ENCODE measurements around the gene ROBO1. TPM values are rescaled to one million over a fixed set of nuclear protein-coding genes. Genes with fewer than 3 reads are reported as not detected.

The ROBO1 gene
- total and polyA plus RNA-seq, 3 experiments from 2014 or later, result 0.54 to 0.59 (median 0.55) TPM

DNA sequence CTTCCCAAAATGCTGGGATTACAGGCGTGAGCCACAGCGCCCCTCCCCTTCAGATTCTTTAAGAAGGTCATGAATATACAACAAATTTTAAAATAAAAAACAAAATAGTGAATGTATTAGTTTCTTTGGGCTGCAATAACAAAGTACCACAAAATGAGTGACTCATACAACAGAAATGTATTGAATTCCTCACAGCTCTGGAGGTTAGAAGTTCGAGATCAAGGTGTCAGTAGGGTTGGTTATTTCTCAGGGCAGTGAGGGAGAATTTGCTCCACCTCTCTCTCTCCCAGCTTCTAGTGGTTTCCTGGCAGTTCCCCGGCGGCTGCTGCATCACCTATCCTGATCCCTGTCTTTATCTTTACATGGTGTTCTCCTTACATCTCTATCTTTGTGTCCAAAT, 804.0 kb downstream of the ROBO1 start:
- no peaks in the 10 kb centered on the region for H3K36me3 Mint-ChIP-seq
- Histone ChIP-seq H3K27me3 (ENCODE audit: insufficient read depth, low read length, poor library complexity, severe bottlenecking) (no peaks in the 10 kb centered on the region), H3K4me3 (ENCODE audit: low read length) (no peak overlapping the region), H3K27ac (ENCODE audit: low read depth, low read length) (no peak overlapping the region), H3K36me3 (ENCODE audit: insufficient read depth, low read length) (no peaks in the 10 kb centered on the region), H3K9me3 (ENCODE audit: low read length) (no peaks in the 10 kb centered on the region), H3K4me1 (ENCODE audit: insufficient read depth, low read length) (no peaks in the 10 kb centered on the region)
- peaks cover 12 to 31% (median 21%) of the 10 kb centered on the region in 5 donors for H3K9me3 Mint-ChIP-seq
- no peak overlapping the region for H3K4me3 Mint-ChIP-seq
- DNase-seq, result no peak
- no peaks in the 10 kb centered on the region for H3K27me3 Mint-ChIP-seq
- ChIA-PET CTCF (no interaction called here), POLR2A (no interaction called here)
- H3K4me1 Mint-ChIP-seq, result no peaks in the 10 kb centered on the region
- no peak overlapping the region for H3K27ac Mint-ChIP-seq

DNA sequence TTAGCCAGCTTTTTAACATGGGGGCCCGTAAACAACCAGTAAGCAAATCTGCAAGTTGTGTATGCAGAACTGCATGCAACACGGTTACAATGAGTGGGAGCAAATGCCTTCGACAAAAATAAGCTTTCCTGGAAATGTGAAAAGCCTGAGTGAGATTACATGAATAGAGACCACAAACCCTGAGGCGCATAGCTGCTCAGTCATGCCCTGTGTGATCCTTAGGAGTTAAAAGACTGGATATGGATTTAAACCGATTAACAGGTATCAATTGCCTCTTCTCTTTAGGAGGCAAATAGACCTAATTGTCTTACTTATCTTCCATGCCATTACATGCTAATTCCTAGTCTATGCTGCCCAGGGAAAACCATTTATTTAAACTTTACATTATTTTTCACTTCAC, 810.3 kb downstream of the ROBO1 start:
- no peaks in the 10 kb centered on the region for H3K4me1 Mint-ChIP-seq
- Histone ChIP-seq H3K27ac (ENCODE audit: low read depth, low read length) (no peak overlapping the region), H3K4me3 (ENCODE audit: low read length) (no peak overlapping the region), H3K36me3 (ENCODE audit: insufficient read depth, low read length) (no peaks in the 10 kb centered on the region), H3K27me3 (ENCODE audit: insufficient read depth, low read length, poor library complexity, severe bottlenecking) (no peaks in the 10 kb centered on the region), H3K9me3 (ENCODE audit: low read length) (no peaks in the 10 kb centered on the region), H3K4me1 (ENCODE audit: insufficient read depth, low read length) (no peaks in the 10 kb centered on the region)
- CTCF ChIA-PET, result no interaction called here
- H3K27me3 Mint-ChIP-seq, result no peaks in the 10 kb centered on the region
- POLR2A ChIA-PET, result no interaction called here
- no peak for DNase-seq
- H3K4me3 Mint-ChIP-seq, result no peak overlapping the region
- no peak overlapping the region for H3K27ac Mint-ChIP-seq
- H3K9me3 Mint-ChIP-seq, result peaks cover 3 to 26% (median 9%) of the 10 kb centered on the region in 5 donors
- H3K36me3 Mint-ChIP-seq, result no peaks in the 10 kb centered on the region

DNA sequence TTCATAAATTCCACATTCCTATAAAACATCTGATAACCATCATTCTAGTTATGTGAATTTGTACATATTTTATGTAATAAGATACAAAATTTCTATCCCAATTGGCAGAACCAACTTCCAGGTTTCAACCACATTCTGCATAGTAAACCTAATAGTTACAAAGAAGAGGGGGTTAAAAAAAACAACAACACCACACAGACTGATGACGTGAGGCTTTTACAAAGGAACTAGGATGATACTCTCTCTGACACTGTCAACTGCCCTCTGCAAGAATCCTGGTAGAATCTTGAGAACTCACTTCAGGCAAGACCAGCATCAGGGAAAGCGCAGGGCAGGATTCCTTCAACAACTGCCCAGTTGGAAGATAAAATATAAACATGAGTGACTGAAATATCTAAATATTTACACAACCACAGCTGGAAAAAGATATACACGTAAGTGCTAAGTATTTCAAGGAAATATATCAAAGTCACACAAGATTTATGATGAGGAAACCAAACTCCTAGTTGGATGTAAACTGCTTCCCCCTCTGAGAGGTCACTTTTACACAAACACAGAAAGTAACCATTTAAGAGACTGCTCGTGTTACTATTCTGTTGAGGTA, 816.4 kb downstream of the ROBO1 start:
- POLR2A ChIA-PET, result no interaction called here
- Histone ChIP-seq H3K36me3 (ENCODE audit: insufficient read depth, low read length) (no peaks in the 10 kb centered on the region), H3K4me1 (ENCODE audit: insufficient read depth, low read length) (no peaks in the 10 kb centered on the region), H3K4me3 (ENCODE audit: low read length) (no peak overlapping the region), H3K27ac (ENCODE audit: low read depth, low read length) (no peak overlapping the region), H3K9me3 (ENCODE audit: low read length) (no peaks in the 10 kb centered on the region), H3K27me3 (ENCODE audit: insufficient read depth, low read length, poor library complexity, severe bottlenecking) (no peaks in the 10 kb centered on the region)
- no peaks in the 10 kb centered on the region for H3K36me3 Mint-ChIP-seq
- no peak for DNase-seq
- H3K4me3 Mint-ChIP-seq, result no peak overlapping the region
- peaks cover 5 to 16% (median 12%) of the 10 kb centered on the region in 5 donors for H3K9me3 Mint-ChIP-seq
- no peaks in the 10 kb centered on the region for H3K4me1 Mint-ChIP-seq
- H3K27ac Mint-ChIP-seq, result no peak overlapping the region
- no peaks in the 10 kb centered on the region for H3K27me3 Mint-ChIP-seq
- CTCF ChIA-PET, result no interaction called here

DNA sequence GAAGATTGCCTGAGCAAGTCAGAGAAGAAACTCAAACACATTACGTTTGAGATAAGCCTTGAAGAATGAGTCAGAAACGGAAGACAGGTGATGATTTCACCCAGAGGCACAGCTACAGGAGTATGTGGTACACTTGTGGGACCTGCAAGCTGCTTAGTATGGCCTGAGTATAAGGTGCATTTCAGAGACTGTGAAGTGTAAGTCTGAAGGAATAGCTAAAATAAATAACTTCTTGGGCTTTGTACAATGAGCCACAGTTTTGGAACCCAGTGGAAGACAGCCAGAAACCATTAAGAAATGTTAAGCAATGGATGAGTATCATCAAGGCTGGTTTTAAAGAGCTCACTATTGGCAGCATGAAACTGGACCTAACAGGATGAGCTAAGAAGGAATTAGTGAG, 826.2 kb downstream of the ROBO1 start:
- peaks cover 6 to 21% (median 10%) of the 10 kb centered on the region in 5 donors for H3K9me3 Mint-ChIP-seq
- H3K27me3 Mint-ChIP-seq, result no peaks in the 10 kb centered on the region
- H3K27ac Mint-ChIP-seq, result no peak overlapping the region
- Histone ChIP-seq H3K27ac (ENCODE audit: low read depth, low read length) (no peak overlapping the region), H3K27me3 (ENCODE audit: insufficient read depth, low read length, poor library complexity, severe bottlenecking) (no peaks in the 10 kb centered on the region), H3K36me3 (ENCODE audit: insufficient read depth, low read length) (no peaks in the 10 kb centered on the region), H3K4me3 (ENCODE audit: low read length) (no peak overlapping the region), H3K9me3 (ENCODE audit: low read length) (no peaks in the 10 kb centered on the region), H3K4me1 (ENCODE audit: insufficient read depth, low read length) (no peaks in the 10 kb centered on the region)
- no peaks in the 10 kb centered on the region for H3K4me1 Mint-ChIP-seq
- no peak for DNase-seq
- H3K4me3 Mint-ChIP-seq, result no peak overlapping the region
- H3K36me3 Mint-ChIP-seq, result no peaks in the 10 kb centered on the region
- ChIA-PET CTCF (no interaction called here), POLR2A (no interaction called here)

DNA sequence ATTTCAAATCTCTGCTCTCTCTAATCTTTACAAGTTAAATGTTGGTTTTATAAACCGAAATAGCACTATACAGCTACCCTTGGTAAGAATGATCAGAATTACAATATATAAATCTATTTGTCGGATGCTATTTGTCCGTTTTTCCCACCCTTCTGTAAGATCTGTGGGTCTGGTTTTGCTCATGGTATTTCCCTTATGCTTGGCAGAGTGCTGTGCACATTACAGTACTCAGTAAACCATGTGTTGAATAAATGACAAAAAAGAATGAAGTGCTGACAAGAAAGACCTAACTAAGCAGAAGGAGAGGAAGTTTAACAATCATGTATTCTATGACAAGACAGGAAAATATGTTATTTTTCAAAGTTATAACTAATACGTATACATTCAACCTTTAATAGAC, 827.2 kb downstream of the ROBO1 start:
- no peaks in the 10 kb centered on the region for H3K27me3 ChIP-seq (ENCODE audit: insufficient read depth, low read length, poor library complexity, severe bottlenecking)
- H3K27ac ChIP-seq (ENCODE audit: low read depth, low read length), result no peak overlapping the region
- CTCF ChIA-PET, result no interaction called here
- Mint-ChIP-seq H3K4me3 (no peak overlapping the region), H3K27ac (no peak overlapping the region), H3K27me3 (no peaks in the 10 kb centered on the region), H3K4me1 (no peaks in the 10 kb centered on the region), H3K36me3 (no peaks in the 10 kb centered on the region), H3K9me3 (peaks cover 8 to 16% (median 9%) of the 10 kb centered on the region in 5 donors)
- DNase-seq, result no peak
- no peaks in the 10 kb centered on the region for H3K36me3 ChIP-seq (ENCODE audit: insufficient read depth, low read length)
- H3K9me3 ChIP-seq (ENCODE audit: low read length), result no peaks in the 10 kb centered on the region
- no peaks in the 10 kb centered on the region for H3K4me1 ChIP-seq (ENCODE audit: insufficient read depth, low read length)
- H3K4me3 ChIP-seq (ENCODE audit: low read length), result no peak overlapping the region
- POLR2A ChIA-PET, result no interaction called here

DNA sequence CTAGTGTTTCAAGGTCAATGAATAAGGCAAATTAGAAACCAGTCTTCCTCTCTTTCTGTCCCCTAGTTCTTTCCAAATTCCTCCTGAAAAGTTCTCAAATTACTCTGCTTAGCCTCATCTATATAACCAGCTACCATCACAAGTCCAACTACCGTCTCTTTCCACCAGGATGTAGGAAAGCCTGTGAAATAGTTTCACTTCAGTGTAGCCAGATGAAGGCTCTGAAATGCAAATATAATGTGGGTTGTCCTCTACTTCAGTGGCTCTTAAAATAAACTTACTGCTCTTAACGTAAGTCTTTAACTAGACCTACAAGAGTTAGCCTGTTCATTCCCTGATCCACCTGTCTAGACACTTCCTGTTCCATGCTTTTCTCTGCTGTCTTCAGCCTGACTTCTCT, 827.7 kb downstream of the ROBO1 start:
- H3K36me3 ChIP-seq (ENCODE audit: insufficient read depth, low read length), result no peaks in the 10 kb centered on the region
- H3K9me3 Mint-ChIP-seq, result peaks cover 7 to 16% (median 9%) of the 10 kb centered on the region in 5 donors
- POLR2A ChIA-PET, result no interaction called here
- H3K9me3 ChIP-seq (ENCODE audit: low read length), result no peaks in the 10 kb centered on the region
- H3K4me3 Mint-ChIP-seq, result no peak overlapping the region
- no peaks in the 10 kb centered on the region for H3K36me3 Mint-ChIP-seq
- CTCF ChIA-PET, result no interaction called here
- H3K4me1 Mint-ChIP-seq, result no peaks in the 10 kb centered on the region
- no peak overlapping the region for H3K4me3 ChIP-seq (ENCODE audit: low read length)
- no peak overlapping the region for H3K27ac ChIP-seq (ENCODE audit: low read depth, low read length)
- no peaks in the 10 kb centered on the region for H3K4me1 ChIP-seq (ENCODE audit: insufficient read depth, low read length)
- H3K27ac Mint-ChIP-seq, result no peak overlapping the region
- no peak for DNase-seq
- no peaks in the 10 kb centered on the region for H3K27me3 ChIP-seq (ENCODE audit: insufficient read depth, low read length, poor library complexity, severe bottlenecking)
- no peaks in the 10 kb centered on the region for H3K27me3 Mint-ChIP-seq

DNA sequence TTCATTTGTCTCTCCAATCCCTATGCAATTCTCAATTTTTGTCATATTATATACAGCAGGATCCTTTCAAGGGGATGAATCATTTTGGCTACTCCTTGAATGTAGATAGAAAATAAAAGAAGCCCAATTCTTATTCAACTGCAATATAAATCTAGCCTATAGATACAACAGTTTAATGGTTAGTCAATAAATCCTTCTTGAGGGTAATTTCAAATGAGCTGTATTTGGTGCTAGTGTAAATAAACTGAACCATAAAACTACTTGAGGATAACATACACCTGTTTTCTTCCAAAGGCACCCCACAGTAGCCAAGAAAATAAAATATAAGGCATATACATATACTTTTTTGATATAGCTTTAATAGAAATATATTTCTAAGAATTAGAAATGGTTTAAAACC, 830.3 kb downstream of the ROBO1 start:
- CTCF ChIA-PET, result no interaction called here
- H3K36me3 Mint-ChIP-seq, result no peaks in the 10 kb centered on the region
- POLR2A ChIA-PET, result no interaction called here
- no peaks in the 10 kb centered on the region for H3K36me3 ChIP-seq (ENCODE audit: insufficient read depth, low read length)
- peaks cover 3 to 12% (median 6%) of the 10 kb centered on the region in 5 donors for H3K9me3 Mint-ChIP-seq
- no peak overlapping the region for H3K27ac ChIP-seq (ENCODE audit: low read depth, low read length)
- H3K4me3 ChIP-seq (ENCODE audit: low read length), result no peak overlapping the region
- H3K27me3 ChIP-seq (ENCODE audit: insufficient read depth, low read length, poor library complexity, severe bottlenecking), result no peaks in the 10 kb centered on the region
- no peaks in the 10 kb centered on the region for H3K4me1 Mint-ChIP-seq
- no peak overlapping the region for H3K27ac Mint-ChIP-seq
- H3K4me3 Mint-ChIP-seq, result no peak overlapping the region
- H3K27me3 Mint-ChIP-seq, result no peaks in the 10 kb centered on the region
- H3K9me3 ChIP-seq (ENCODE audit: low read length), result no peaks in the 10 kb centered on the region
- no peak for DNase-seq
- no peaks in the 10 kb centered on the region for H3K4me1 ChIP-seq (ENCODE audit: insufficient read depth, low read length)

DNA sequence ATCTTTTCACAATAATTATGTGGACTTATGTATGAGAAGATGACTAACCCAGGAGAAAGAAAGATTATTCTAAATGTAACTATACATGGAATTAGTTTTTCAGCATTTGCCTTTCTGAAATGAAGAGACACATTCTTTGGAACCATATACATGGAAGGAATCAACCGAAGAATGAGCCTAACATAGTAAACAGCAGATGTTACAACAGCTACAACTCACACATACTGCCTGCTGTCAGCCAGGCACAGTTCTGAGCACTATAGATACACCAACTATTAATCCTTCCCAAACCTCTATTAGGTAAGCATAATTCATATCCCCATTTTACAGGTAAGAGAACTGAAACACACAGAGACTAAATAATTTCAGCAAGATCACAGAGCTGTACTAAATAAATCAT, 840.0 kb downstream of the ROBO1 start:
- CTCF ChIA-PET, result no interaction called here
- Histone ChIP-seq H3K27me3 (ENCODE audit: insufficient read depth, low read length, poor library complexity, severe bottlenecking) (no peaks in the 10 kb centered on the region), H3K36me3 (ENCODE audit: insufficient read depth, low read length) (no peaks in the 10 kb centered on the region), H3K4me1 (ENCODE audit: insufficient read depth, low read length) (no peaks in the 10 kb centered on the region), H3K4me3 (ENCODE audit: low read length) (no peak overlapping the region), H3K9me3 (ENCODE audit: low read length) (no peaks in the 10 kb centered on the region), H3K27ac (ENCODE audit: low read depth, low read length) (no peak overlapping the region)
- Mint-ChIP-seq H3K27me3 (no peaks in the 10 kb centered on the region), H3K27ac (no peak overlapping the region), H3K4me3 (no peak overlapping the region), H3K4me1 (no peaks in the 10 kb centered on the region), H3K36me3 (no peaks in the 10 kb centered on the region), H3K9me3 (peaks cover 8 to 30% (median 12%) of the 10 kb centered on the region in 5 donors)
- POLR2A ChIA-PET, result no interaction called here
- no peak for DNase-seq

DNA sequence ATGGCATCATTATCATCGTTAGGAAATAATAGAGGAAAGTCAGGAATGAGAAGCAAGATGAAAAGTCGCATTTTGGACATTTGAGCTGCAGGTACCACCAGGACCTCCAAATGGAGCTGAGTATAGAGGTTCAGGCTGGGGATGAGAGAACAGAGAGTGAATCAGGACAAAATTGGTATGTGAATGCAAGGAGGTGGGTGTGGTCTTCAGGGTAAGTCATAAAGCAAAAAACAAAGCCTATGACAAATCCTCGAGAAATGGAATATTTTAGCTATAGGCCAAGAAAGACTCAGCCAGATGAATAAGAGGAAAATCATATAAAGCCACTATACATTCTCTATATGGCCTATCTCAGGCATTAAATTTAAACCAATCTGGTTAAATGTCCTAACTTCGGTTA, 841.3 kb downstream of the ROBO1 start:
- no peaks in the 10 kb centered on the region for H3K36me3 ChIP-seq (ENCODE audit: insufficient read depth, low read length)
- ChIA-PET CTCF (no interaction called here), POLR2A (no interaction called here)
- no peak overlapping the region for H3K4me3 Mint-ChIP-seq
- H3K9me3 ChIP-seq (ENCODE audit: low read length), result no peaks in the 10 kb centered on the region
- no peak overlapping the region for H3K27ac Mint-ChIP-seq
- H3K9me3 Mint-ChIP-seq, result peaks cover 5 to 23% (median 12%) of the 10 kb centered on the region in 5 donors
- no peaks in the 10 kb centered on the region for H3K27me3 ChIP-seq (ENCODE audit: insufficient read depth, low read length, poor library complexity, severe bottlenecking)
- no peaks in the 10 kb centered on the region for H3K27me3 Mint-ChIP-seq
- DNase-seq, result no peak
- H3K4me3 ChIP-seq (ENCODE audit: low read length), result no peak overlapping the region
- no peaks in the 10 kb centered on the region for H3K4me1 ChIP-seq (ENCODE audit: insufficient read depth, low read length)
- no peaks in the 10 kb centered on the region for H3K36me3 Mint-ChIP-seq
- no peaks in the 10 kb centered on the region for H3K4me1 Mint-ChIP-seq
- no peak overlapping the region for H3K27ac ChIP-seq (ENCODE audit: low read depth, low read length)
